ENCODE results near the gene PAPOLA. TPM values are rescaled to one million over a fixed set of nuclear protein-coding genes. Genes with fewer than 3 reads are reported as not detected.

Gene PAPOLA
- total and polyA plus RNA-seq, 9 of the 15 experiments (the other 6 are each of a cell fraction or from before 2014, with no cell fraction given) = 51.1 to 199 (median 95.8) TPM

DNA sequence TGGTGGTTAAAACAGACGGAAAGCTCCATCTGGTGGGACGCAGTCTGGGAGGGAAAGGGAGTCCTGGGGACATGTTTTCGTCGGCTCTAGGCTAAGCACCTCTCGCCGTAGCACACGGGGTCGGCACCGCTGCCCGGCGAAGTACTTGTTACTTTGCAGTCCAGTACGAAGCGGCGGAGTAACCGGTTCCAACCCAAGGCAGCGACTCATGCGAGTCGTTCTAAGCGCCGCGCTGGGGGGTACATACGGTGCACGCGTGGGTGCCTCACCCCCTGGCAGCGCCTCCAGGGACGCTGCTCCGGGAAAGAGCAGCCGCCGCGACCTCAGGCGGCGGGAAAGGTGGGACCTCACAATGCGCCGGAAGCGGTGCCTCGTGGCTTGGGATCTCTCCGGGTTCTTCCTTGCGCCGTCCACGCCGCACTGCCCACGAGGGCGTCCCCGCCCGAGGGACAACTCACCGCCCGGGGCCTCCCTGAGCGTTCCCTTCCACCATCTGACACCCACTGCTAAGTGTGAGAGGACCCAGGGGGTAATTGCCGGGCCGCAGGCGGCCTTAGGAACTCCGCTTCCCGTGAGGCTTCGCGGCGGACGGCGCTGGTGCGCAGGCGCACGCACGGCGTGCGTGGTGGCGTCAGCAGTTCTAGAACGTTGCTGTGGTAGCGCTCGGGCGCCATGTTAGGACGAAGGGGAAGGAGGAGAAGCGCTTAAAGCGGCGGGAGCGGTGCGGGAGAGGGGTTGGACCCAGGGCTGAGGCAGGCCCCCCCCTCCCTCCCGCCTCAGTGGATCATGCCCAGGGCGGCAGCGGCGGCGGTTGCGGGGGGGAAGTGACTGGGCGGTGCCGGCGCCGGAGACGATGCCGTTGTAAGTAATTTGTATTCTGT is at the start of gene PAPOLA (continued):
- TF ChIP-seq, protein P1, sequence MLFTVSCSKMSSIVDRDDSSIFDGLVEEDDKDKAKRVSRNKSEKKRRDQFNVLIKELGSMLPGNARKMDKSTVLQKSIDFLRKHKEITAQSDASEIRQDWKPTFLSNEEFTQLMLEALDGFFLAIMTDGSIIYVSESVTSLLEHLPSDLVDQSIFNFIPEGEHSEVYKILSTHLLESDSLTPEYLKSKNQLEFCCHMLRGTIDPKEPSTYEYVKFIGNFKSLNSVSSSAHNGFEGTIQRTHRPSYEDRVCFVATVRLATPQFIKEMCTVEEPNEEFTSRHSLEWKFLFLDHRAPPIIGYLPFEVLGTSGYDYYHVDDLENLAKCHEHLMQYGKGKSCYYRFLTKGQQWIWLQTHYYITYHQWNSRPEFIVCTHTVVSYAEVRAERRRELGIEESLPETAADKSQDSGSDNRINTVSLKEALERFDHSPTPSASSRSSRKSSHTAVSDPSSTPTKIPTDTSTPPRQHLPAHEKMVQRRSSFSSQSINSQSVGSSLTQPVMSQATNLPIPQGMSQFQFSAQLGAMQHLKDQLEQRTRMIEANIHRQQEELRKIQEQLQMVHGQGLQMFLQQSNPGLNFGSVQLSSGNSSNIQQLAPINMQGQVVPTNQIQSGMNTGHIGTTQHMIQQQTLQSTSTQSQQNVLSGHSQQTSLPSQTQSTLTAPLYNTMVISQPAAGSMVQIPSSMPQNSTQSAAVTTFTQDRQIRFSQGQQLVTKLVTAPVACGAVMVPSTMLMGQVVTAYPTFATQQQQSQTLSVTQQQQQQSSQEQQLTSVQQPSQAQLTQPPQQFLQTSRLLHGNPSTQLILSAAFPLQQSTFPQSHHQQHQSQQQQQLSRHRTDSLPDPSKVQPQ (CRISPR knock-in tag; IDR thresholded peaks at IDR 0.05; ENCODE audit: borderline replicate concordance) = no peak
- no peak for TF ChIP-seq JUNB (CRISPR knock-in tag; conservative IDR thresholded peaks at IDR 0.05)
- TF ChIP-seq, protein P2, sequence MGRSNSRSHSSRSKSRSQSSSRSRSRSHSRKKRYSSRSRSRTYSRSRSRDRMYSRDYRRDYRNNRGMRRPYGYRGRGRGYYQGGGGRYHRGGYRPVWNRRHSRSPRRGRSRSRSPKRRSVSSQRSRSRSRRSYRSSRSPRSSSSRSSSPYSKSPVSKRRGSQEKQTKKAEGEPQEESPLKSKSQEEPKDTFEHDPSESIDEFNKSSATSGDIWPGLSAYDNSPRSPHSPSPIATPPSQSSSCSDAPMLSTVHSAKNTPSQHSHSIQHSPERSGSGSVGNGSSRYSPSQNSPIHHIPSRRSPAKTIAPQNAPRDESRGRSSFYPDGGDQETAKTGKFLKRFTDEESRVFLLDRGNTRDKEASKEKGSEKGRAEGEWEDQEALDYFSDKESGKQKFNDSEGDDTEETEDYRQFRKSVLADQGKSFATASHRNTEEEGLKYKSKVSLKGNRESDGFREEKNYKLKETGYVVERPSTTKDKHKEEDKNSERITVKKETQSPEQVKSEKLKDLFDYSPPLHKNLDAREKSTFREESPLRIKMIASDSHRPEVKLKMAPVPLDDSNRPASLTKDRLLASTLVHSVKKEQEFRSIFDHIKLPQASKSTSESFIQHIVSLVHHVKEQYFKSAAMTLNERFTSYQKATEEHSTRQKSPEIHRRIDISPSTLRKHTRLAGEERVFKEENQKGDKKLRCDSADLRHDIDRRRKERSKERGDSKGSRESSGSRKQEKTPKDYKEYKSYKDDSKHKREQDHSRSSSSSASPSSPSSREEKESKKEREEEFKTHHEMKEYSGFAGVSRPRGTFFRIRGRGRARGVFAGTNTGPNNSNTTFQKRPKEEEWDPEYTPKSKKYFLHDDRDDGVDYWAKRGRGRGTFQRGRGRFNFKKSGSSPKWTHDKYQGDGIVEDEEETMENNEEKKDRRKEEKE (IDR thresholded peaks at IDR 0.05; ENCODE audit: borderline replicate concordance in 1 of 2, control insufficient read depth in 1 of 2, low read depth in 2 of 2, low read length in 1 of 2) = no peak
- TF ChIP-seq ZNF134 (CRISPR knock-in tag; conservative IDR thresholded peaks at IDR 0.05) = no peak
- no peak for TF ChIP-seq ETS2 (tag; IDR thresholded peaks at IDR 0.05; ENCODE audit: borderline replicate concordance, poor library complexity, severe bottlenecking)
- TF ChIP-seq SIX5 (IDR thresholded peaks at IDR 0.05; ENCODE audit: borderline replicate concordance in 1 of 2, insufficient read depth in 1 of 2, low read depth in 1 of 2, low read length in 2 of 2) = peak; percentile 53 to 62; a peak in 3 of 4 replicates
- TF ChIP-seq CCNT2 (IDR thresholded peaks at IDR 0.05; ENCODE audit: borderline replicate concordance, extremely low read depth, insufficient read length, low read depth, low read length) = no peak
- peak; percentile 32; the same call in 1 of the 2 replicates for TF ChIP-seq JUND (IDR thresholded peaks at IDR 0.05; ENCODE audit: borderline replicate concordance, low read depth, low read length)
- TF ChIP-seq JUND (tag; IDR thresholded peaks at IDR 0.05; ENCODE audit: borderline replicate concordance, low read depth, low read length) = no peak; the same call in 2 of the 3 replicates
- no peak for TF ChIP-seq TCF7 (IDR thresholded peaks at IDR 0.05; ENCODE audit: borderline replicate concordance)
- TF ChIP-seq, protein P3, sequence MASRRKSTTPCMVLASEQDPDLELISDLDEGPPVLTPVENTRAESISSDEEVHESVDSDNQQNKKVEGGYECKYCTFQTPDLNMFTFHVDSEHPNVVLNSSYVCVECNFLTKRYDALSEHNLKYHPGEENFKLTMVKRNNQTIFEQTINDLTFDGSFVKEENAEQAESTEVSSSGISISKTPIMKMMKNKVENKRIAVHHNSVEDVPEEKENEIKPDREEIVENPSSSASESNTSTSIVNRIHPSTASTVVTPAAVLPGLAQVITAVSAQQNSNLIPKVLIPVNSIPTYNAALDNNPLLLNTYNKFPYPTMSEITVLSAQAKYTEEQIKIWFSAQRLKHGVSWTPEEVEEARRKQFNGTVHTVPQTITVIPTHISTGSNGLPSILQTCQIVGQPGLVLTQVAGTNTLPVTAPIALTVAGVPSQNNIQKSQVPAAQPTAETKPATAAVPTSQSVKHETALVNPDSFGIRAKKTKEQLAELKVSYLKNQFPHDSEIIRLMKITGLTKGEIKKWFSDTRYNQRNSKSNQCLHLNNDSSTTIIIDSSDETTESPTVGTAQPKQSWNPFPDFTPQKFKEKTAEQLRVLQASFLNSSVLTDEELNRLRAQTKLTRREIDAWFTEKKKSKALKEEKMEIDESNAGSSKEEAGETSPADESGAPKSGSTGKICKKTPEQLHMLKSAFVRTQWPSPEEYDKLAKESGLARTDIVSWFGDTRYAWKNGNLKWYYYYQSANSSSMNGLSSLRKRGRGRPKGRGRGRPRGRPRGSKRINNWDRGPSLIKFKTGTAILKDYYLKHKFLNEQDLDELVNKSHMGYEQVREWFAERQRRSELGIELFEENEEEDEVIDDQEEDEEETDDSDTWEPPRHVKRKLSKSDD (conservative IDR thresholded peaks at IDR 0.05; ENCODE audit: low read length) = no peak
- peak; percentile 94 for TF ChIP-seq NCOA6 (IDR thresholded peaks at IDR 0.05)
- TF ChIP-seq GABPB1 (CRISPR knock-in tag; IDR thresholded peaks at IDR 0.05) = peak; percentile 74
- no peak for TF ChIP-seq RBM14 (IDR thresholded peaks at IDR 0.05; ENCODE audit: borderline replicate concordance, insufficient read depth, low read depth, low read length)
- peak; percentile 93 for TF ChIP-seq L3MBTL2 (IDR thresholded peaks at IDR 0.05)
- no peak for TF ChIP-seq KLF6 (CRISPR knock-in tag; IDR thresholded peaks at IDR 0.05; ENCODE audit: borderline replicate concordance)
- no peak for TF ChIP-seq FIP1L1 (IDR thresholded peaks at IDR 0.05; ENCODE audit: low read depth, low read length, poor library complexity, severe bottlenecking)

All from K562 (cell line).